GM23248 (cell line): ENCODE measurements around the gene MYOD1.

Experiments used
- EZH2 ChIP-seq: fragments of 200-600 bp; sonication (generic); IDR thresholded peaks from 2 replicates; pipeline ENCODE4 v1.6.1; 2018; ENCODE audit warnings: antibody characterized with exemption, mild to moderate bottlenecking; ENCODE audit not compliant: insufficient read depth, poor library complexity, severe bottlenecking
- EZH2phosphoT487 ChIP-seq: fragments of 200-600 bp; sonication (generic); IDR thresholded peaks from 2 replicates; pipeline ENCODE4 v1.6.1; 2018; ENCODE audit warnings: antibody characterized with exemption, moderate library complexity, mild to moderate bottlenecking, low read depth; ENCODE audit not compliant: insufficient read depth

- TF ChIP-seq EZH2, result no peak
- TF ChIP-seq EZH2phosphoT487, result no peak
Measured at GRCh38 chr11:17687946-17688670, 31.3 kb upstream of the MYOD1 start.
